Adipose tissue (tissue), 3 donors: ENCODE data around the gene ERICH4. TPM values are rescaled to one million over a fixed set of nuclear protein-coding genes. Genes with fewer than 3 reads are reported as not detected.
"Not testable (repeated sequence)": the region's sequence is repeated elsewhere in the genome, so short reads cannot be mapped to it uniquely, and the experiment has no call there.

Experiments
- H3K27ac ChIP-seq: one replicate; pipeline ENCODE4 v1.5.1; 2013; ENCODE audit warnings: low read depth, low read length
- WGBS, 3 donors: extraction: QIAGEN DNeasy Blood & Tissue Kit; methylation state at CpG; one replicate each; pipeline ENCODE4 v1.1.7; 2013; 5-methylcytosine and 5-hydroxymethylcytosine counted together
- polyA plus RNA-seq, 3 donors: library from polyadenylated mRNA; stranded (reverse); fragments of 200-250 nt; gene quantifications; one replicate each; pipeline ENCODE4 v1.2.3, GENCODE V29; 2013
- donor health status: healthy with polysubstance abuse.
- donor health status: Bipolar disorder and iron deficiency.
- donor health status: healthy.

Gene ERICH4
- polyA plus RNA-seq: not detected

- 63 to 69% (median 65%) methylated on average over 7 of the region's 7 CpGs for WGBS, 3 donors
Observed at GRCh38 chr19:41442473-41443355, at the start of gene ERICH4. Gene ERICH4 (plus strand): TSS chr19:41443156. CDS start chr19:41443170, 14 bp downstream.

GRCh38 chr19:41395355-41395754, 47.6 kb upstream of the ERICH4 start:
- no peak overlapping the region for H3K27ac ChIP-seq
- 61 to 79% (median 77%) methylated on average over 6 of the region's 6 CpGs for WGBS, 3 donors

More at GRCh38 chr19:41442473-41443355, at the start of gene ERICH4:
- H3K27ac ChIP-seq: no peak within 1 kb of the TSS

- 0 to 1% (median 0%) methylated on average over 50 of the region's 50 CpGs for WGBS, 3 donors
- no peak within 1 kb of the TSS for H3K27ac ChIP-seq
Observed at GRCh38 chr19:41397086-41398049, 45.6 kb upstream of the ERICH4 start, which contains the start of the genes BCKDHA and EXOSC5. Gene BCKDHA (plus strand): TSS chr19:41397818. CDS start chr19:41397828, 10 bp downstream. Gene EXOSC5 (minus strand): TSS chr19:41397359. CDS start chr19:41397328, 31 bp downstream.

- no peak overlapping the region for H3K27ac ChIP-seq
- 0 to 1% (median 0%) methylated on average over 5 of the region's 5 CpGs for WGBS, 3 donors
Observed at GRCh38 chr19:41398050-41398418, 44.9 kb upstream of the ERICH4 start.

GRCh38 chr19:41398598-41398997, 44.4 kb upstream of the ERICH4 start:
- H3K27ac ChIP-seq: no peak overlapping the region
- 11 to 62% (median 51%) methylated on average over 3 of the region's 3 CpGs for WGBS, 3 donors

- no peak overlapping the region for H3K27ac ChIP-seq
- WGBS, 3 donors: 63 to 92% (median 84%) methylated on average over 3 of the region's 3 CpGs
Observed at GRCh38 chr19:41399091-41399490, 43.9 kb upstream of the ERICH4 start.

GRCh38 chr19:41399525-41399924, 43.4 kb upstream of the ERICH4 start:
- H3K27ac ChIP-seq: no peak overlapping the region
- 91 to 95% (median 91%) methylated on average over 2 of the region's 2 CpGs for WGBS, 3 donors

- no peak overlapping the region for H3K27ac ChIP-seq
- WGBS, 3 donors: 68 to 72% (median 68%) methylated on average over 4 of the region's 4 CpGs
Observed at GRCh38 chr19:41401483-41401882, 41.5 kb upstream of the ERICH4 start.

GRCh38 chr19:41402010-41402409, 40.9 kb upstream of the ERICH4 start:
- no peak overlapping the region for H3K27ac ChIP-seq
- 65 to 90% (median 75%) methylated on average over 3 of the region's 3 CpGs for WGBS, 3 donors

GRCh38 chr19:41403181-41403970, 39.6 kb upstream of the ERICH4 start:
- WGBS, 3 donors: 50 to 70% (median 67%) methylated on average over 12 of the region's 12 CpGs
- H3K27ac ChIP-seq: no peak overlapping the region

GRCh38 chr19:41405776-41406175, 37.2 kb upstream of the ERICH4 start:
- WGBS, 3 donors: 56 to 84% (median 63%) methylated on average over 6 of the region's 6 CpGs
- H3K27ac ChIP-seq: no peak overlapping the region

GRCh38 chr19:41407271-41407670, 35.7 kb upstream of the ERICH4 start:
- H3K27ac ChIP-seq: no peak overlapping the region
- 24 to 61% (median 30%) methylated on average over 4 of the region's 4 CpGs for WGBS, 3 donors

- 62 to 81% (median 67%) methylated on average over 4 of the region's 4 CpGs for WGBS, 3 donors
- no peak overlapping the region for H3K27ac ChIP-seq
Observed at GRCh38 chr19:41408256-41408655, 34.7 kb upstream of the ERICH4 start.

GRCh38 chr19:41408846-41409245, 34.1 kb upstream of the ERICH4 start:
- WGBS, 3 donors: 75 to 83% (median 80%) methylated on average over 5 of the region's 5 CpGs
- not testable (repeated sequence) for H3K27ac ChIP-seq

GRCh38 chr19:41409288-41409687, 33.7 kb upstream of the ERICH4 start:
- WGBS, 3 donors: 31 to 63% (median 58%) methylated on average over 4 of the region's 4 CpGs
- H3K27ac ChIP-seq: no peak overlapping the region

GRCh38 chr19:41410336-41411054, 32.5 kb upstream of the ERICH4 start:
- no peak overlapping the region for H3K27ac ChIP-seq
- WGBS, 3 donors: 83 to 91% (median 90%) methylated on average over 21 to 23 of the region's 23 CpGs
